ENCODE measurements around the gene ANGPTL4.
A peak's percentile ranks its signal among the peaks of the same experiment; 100 is the strongest.

Gene ANGPTL4

DNA sequence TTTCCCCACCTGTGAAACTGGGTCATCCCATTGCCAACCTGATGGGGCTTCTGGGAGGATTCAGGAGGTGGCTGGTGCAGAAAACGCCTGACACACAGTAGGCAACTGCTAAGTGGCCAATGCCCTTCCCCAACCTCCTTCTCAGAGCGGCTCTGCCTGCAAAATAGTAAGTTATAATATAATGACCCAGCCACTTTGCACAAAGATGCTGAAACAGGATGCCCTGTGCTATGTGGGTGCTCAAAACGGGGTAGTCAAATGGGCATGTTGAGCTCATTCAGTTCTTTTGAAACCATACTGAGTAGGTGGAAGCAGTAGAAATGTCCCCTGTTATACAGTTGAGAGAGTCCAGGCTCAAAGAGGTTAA, 49.7 kb downstream of the ANGPTL4 start:
- no peak for DNase-seq (ENCODE audit: low read depth)

DNA sequence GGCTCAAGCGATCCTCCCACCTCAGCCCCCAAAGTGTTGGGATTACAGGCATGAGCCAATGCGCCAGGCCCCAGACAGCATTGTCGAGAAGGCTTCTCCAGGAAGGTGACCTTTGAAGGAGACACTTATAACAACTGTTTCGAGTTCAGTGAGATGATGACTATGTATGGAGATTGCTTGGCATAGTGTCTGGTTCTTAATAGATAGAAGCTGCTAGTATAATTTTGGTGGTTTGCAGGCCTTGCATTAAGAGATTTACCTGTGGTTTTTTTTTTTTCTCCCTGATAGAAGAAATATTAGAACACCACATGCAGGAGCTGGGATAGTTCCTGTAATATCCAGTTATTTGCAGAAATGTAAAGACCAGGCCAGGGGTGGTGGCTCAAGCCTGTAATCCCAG, 52.8 kb downstream of the ANGPTL4 start:
- no peak for DNase-seq (ENCODE audit: low read depth)

DNA sequence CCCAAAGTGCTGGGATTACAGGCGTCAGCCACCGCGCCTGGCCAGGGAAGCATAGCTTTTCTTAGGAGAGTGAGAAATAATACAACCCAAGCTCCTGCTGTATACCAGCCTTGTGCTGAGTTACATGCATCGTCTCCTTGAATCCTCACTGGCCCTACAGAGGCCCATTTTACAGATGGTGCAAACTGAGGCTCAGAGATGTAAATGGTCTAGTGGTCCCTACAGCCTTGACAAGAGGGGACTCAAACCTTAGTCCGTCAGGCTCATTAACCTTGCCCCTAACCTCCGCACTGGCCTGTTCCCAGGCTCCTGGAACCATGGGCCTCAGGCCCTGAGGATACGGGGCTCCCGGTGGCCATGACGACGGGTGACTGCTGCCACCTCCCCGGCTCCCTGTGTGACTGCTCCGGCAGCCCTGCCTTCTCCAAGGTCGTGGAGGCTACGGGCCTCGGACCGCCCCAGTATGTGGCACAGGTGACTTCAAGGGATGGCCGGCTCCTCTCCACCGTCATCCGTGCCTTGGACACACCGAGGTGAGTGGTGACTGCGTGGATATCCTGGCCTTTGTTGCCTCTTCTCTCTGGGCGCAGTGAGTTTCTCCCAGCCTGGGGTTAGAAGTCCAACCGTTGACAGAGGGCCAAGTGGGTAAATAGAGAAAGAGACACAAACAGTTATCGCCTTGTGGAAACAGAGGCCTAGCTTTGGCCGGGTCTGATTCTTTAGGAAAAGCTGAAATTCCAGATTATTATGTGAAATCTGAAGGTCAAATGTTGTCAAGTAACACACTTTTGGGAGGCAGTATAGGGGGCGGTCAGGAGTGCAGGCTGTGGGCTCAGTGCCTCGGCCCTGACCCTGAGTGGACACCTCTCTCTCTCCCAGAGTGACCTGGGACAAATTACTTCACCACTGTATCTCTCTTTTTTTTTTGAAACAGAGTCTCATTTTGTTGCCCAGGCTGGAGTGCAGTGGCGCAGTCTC, 57.8 kb downstream of the ANGPTL4 start:
- no peak for DNase-seq (ENCODE audit: low read depth)

DNA sequence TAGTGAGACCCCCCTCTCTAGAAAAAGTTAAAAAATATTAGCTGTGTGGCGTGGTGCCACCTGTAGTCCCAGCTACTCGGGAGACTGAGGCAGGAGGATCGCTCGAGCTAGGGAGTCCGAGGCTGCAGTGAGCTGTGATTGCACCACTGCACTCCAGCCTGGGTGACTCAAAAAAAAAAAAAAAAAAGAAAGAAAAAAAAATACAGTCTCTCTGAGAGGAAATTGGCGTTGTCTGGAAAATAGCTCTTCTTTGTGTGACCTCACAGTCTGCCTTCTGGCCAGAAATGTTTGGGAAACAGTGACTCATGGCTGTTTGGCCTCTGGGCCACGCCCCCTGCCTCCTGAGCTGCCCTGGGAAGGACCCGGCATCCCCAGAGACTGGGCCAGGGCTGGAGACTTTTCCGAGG, 59.9 kb downstream of the ANGPTL4 start:
- peak; percentile 99 for DNase-seq (ENCODE audit: low read depth)

Measured in EH (cell line).